GM21576 (cell line): ENCODE results near the gene ALDH2.
A peak's percentile ranks its signal among the peaks of the same experiment; 100 is the strongest.
"Not testable (repeated sequence)": the region's sequence is repeated elsewhere in the genome, so short reads cannot be mapped to it uniquely, and the experiment has no call there.

ENCODE experiments used
- ATAC-seq: cut with Tn5 transposase; IDR thresholded peaks from one replicate; pipeline ENCODE4 v1.9.1; 2021; ENCODE audit warnings: mild to moderate bottlenecking, moderate library complexity; ENCODE audit not compliant: unreplicated experiment

The ALDH2 gene

DNA sequence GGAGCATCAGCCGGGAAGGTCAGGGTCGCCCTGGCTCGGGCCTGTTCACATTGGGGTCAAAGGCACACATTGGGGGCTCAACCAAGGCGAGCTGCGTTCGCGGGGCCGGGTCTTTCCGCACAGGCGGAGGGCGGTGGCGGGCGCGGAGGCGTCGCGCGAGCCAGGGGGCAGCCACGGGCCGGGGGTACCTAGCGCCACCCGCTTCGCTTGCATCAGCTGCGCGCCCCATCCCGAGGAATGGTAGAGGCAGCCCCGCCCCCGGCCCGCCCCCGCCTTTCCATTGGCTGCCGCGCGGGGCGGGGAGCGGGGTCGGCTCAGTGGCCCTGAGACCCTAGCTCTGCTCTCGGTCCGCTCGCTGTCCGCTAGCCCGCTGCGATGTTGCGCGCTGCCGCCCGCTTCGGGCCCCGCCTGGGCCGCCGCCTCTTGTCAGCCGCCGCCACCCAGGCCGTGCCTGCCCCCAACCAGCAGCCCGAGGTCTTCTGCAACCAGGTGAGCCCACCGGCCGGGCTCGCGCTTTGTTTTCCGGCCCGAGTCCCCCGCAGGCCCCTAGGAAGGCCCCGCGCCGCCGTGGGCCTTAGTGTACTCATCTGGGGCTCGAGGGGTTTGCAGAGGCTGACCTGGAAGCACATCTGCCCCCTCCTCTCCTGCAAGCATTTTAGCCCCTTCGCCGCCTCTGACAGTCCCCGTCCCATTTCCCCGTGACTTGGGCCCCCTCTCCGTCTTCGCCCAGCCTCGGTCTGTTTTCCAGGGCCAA lies at the start of gene ALDH2:
Gene ALDH2 (plus strand): TSS at position 326 of the 754 bp plus-strand sequence. CDS start 50 bp downstream, at position 376.
- no peak for ATAC-seq

DNA sequence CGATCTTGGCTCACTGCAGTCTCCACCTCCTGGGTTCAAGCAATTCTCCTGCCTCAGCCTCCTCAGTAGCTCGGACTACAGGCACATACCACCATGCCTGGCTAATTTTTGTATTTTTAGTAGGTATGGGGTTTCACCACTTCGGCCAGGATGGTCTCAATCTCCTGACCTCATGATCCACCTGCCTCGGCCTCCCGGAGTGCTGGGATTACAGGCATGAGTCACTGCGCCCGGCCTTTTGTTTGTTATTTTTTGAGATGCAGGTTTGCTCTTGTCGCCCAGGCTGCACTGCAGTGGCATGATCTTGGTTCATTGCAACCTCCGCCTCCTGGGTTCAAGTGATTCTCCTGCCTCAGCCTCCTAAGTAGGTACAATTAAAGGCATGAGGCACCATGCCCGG lies 47.4 kb upstream of the ALDH2 start:
- ATAC-seq = not testable (repeated sequence)

DNA sequence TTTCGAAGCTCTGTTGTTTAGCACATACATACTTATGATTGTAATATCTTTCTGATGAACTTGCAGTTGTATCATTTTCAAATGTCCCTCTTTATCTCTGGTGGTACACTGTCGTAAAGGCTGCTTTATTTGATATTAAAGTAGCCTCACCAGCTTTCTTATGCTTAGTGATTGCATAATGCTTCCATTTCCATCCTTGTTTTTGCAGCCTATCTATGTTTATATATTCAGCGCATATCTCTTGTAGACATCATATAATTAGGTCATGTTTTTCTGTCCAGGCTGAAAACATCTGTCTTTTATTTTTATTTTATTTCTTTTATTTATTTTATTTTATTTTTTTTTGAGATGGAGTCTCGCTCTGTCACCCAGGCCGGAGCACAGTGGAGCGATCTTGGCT lies 46.3 kb upstream of the ALDH2 start:
- no peak for ATAC-seq

DNA sequence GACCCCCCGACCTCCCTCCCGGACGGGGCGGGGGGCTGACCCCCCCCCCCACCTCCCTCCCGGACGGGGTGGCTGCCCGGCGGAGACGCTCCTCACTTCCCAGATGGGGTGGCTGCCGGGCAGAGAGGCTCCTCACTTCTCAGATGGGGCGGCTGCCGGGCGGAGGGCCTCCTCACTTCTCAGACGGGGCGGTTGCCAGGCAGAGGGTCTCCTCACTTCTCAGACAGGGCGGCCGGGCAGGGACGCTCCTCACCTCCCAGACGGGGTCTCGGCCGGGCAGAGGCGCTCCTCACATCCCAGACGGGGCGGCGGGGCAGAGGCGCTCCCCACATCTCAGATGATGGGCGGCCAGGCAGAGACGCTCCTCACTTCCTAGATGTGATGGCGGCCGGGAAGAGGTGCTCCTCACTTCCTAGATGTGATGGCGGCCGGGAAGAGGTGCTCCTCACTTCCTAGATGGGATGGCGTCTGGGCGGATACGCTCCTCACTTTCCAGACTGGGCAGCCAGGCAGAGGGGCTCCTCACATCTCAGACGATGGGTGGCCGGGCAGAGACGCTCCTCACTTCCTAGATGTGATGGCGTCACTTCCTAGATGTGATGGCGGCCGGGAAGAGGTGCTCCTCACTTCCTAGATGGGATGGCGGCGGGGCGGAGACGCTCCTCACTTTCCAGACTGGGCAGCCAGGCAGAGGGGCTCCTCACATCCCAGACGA lies 42.9 kb upstream of the ALDH2 start:
- not testable (repeated sequence) for ATAC-seq

DNA sequence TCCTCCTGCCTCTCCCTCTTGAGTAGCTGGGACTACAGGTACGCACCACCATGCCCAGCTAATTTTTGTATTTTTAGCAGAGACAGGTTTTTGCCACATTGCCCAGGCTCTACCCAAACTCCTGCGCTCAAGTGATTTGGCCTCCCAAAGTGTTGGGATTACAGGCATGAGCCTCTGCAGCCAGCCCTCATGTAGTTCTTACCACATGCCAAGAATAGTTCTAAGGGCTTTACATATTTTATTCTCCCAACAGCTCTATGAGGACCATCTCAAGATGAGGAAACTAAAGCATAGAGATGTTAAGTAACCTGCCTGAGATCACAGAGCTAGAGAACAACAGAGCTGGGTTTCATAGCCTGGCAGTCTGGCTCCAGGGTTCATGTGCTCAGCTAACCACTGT lies 37.9 kb upstream of the ALDH2 start:
- no peak for ATAC-seq

DNA sequence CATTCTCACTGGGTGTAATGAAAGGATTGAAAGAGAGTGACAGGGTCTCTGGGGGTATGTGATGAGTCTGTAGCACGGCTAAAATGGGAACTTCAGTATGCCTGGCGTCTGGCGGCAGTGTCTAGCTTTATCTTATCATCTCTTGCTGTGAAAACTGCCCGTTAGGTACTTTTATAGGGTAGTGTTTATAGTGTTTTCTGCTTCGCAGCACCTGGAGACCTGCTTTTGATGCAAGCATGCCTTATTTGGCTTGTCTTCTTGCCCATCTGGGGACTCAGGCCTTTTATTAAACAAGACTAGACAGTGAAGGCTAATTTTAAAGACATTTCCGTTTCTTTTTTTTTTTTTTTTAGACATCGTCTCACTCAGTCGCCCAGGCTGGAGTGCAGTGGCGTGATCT lies 36.3 kb upstream of the ALDH2 start:
- ATAC-seq = no peak

DNA sequence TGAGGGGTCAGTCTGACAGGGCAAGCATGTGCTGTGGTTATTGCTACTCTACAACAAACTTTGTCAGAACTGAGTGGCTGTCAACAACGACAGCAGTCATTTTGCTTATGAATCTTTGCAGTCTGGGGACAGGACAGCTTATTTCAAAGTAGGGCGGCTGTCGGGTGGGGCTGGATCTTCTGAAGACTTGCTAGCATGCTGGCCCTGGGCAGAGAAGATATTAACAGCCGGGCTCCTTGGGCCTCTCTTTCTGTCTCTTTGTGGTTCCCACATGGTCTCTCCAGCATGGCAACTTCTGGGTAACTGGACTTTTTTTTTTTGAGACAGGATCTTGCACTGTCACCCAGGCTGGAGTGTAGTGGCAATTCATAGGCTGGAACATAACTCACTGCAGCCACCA lies 33.9 kb upstream of the ALDH2 start:
- ATAC-seq = no peak

DNA sequence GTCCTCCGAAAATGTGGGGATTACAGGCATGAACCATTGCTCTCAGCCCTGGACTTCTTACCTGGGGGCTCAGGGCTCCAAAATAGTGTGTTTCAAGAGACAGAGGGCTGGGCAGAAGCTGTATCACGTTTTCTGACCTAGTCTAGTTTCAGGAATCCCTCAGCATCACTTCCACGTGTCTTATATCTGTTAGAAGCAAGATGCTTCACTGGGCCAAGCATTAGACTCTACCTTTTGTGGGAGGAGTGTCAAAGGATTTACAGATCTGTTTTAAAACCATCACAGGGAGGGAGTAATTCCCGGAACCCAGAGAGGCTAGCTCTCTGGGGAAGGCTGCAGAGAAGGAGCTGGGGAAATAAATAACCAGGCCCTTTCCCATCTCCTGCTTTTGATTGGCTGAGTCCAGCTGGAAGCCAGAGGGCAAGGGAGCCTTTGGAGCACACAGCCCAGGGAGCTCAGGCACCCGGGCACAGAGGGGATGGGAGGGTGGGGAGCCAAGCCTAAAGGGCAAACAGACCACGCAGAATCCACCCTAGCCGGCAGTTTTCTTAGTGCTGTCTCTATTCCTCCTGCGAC lies 33.3 kb upstream of the ALDH2 start:
- no peak for ATAC-seq

DNA sequence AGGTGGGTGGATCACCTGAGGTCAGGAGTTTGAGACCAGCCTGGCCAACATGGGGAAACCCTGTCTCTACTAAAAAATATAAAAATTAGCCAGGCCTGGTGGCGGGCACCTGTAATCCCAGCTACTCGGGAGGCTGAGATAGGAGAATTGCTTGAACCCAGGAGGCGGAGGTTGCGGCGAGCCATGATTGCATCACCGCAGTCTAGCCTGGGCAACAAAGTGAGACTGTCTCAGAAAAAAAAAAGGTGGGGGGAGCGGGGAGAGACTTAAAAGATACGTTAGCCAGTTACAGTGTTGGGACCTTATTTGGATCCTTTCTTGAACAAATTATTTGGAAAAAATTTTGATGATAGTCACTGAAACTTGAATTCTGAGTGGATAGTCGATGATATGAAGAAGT lies 27.2 kb upstream of the ALDH2 start:
- not testable (repeated sequence) for ATAC-seq

DNA sequence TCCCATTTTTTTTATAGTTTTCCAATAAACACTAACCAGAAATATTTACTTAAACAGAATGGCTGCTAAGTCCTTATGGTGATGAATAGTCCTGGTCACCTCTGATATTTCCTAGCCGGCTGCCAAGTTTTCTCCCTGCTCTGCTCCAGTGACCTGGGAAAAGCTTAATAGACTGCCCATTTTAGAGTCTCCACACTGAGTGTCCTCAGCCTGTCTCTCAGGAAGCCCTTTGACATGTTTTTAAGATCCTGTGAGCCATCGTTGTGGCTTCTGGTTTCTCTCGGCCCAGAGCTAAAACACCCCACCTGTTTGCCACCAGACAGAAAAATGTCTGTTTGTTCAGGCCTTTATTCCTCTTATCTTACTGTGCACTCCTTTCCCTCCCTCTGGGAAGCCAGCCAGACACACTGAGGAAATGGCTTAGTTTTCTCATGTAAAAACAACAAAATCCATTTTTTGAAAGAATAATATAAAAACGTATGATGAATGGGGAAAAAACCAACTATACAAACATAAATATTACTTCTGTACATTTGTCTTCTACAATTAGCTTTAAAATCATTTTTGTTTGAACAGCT lies 25.4 kb upstream of the ALDH2 start:
- no peak for ATAC-seq

DNA sequence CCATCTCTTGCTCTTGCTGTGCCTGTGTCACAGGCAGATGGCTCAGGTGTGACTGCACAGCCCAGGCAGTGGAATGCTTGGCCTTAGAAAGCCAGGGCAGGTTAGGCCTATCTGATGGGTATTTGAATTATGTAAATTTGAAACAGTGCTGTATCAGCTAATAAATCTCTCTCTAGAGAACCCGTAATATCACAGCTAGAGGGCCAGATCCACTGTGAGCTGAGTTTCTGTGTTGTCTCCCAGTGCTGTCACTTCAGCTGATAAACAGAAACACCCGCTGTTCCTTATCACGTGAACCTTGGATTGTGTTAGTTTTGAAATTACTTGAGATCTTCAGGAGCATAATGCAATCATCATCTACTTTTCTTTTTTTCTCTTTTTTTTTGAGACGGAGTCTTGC lies 21.5 kb upstream of the ALDH2 start:
- ATAC-seq = no peak

DNA sequence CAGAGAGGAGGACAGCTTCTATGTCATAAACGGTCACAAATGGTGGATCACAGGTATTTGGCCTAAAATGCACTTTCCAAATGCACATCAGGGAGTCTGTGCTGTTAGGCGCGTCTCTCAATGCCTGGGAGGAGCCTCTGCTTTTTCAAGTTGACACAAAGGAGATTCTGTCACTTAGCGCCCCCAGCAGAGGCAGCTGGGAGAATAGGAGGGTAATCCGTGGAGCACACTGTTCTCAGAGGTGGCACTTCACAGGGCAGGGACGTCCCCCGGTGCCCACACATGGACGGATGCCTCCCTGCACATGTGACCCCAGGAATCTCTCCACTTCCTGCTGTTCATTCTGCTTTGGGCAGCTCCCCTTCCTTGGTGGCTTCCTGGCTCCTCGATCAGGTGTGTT lies 19.4 kb upstream of the ALDH2 start:
- ATAC-seq = no peak

DNA sequence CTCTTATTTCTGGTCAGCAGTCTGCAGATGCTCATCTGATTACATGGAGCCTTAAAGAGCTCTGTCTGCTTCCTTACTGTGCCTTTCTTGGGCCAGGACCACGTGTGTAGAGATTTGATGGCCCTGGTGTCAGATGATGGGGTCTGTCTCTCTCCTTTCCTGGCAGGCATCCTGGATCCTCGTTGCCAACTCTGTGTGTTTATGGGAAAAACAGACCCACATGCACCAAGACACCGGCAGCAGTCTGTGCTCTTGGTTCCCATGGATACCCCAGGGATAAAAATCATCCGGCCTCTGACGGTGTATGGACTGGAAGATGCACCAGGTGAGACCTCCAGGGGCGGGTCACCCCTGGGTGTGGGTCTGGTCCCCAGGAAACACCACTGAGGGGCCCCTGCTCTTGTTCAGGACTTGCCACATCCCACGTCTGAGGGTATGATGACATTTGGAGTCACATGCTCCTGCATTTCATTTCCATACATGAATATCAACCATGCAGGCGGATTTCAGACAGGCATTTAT lies 18.5 kb upstream of the ALDH2 start:
- ATAC-seq = no peak

DNA sequence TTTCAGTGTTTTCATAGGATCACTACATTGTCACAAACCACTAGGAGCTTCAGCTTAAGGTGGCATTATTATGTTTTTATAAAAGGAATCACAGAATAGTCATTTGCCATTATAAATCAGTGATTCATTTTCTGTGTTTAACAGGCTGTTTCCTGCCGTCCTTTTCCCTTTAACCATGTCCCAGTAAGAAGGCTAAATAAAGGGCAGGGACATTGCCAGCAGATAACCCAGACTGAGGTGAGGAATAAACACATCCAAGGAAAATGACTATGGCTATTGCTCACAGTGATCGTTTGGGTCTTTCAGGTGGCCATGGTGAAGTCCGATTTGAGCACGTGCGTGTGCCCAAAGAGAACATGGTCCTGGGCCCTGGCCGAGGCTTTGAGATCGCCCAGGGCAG lies 17.9 kb upstream of the ALDH2 start:
- no peak for ATAC-seq

DNA sequence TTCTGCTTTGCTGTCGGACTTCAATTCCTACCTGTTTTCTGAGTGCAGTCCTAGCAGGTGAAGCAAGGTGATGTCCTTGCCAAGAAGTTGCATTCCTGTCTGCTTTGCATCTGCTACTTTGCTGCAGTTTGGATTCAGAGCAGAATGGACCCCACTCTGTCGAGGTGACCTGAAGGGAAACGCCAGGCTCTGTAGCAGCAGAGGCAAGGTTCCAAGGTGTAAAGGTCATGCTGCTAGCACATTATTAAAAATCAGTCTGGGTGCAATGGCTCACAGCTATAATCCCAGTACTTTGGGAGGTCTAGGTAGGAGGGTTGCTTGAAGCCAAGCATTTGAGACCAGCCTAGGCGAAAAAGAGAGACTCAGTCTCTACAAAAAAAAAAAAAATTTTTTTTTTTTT lies 17.3 kb upstream of the ALDH2 start:
- no peak for ATAC-seq

DNA sequence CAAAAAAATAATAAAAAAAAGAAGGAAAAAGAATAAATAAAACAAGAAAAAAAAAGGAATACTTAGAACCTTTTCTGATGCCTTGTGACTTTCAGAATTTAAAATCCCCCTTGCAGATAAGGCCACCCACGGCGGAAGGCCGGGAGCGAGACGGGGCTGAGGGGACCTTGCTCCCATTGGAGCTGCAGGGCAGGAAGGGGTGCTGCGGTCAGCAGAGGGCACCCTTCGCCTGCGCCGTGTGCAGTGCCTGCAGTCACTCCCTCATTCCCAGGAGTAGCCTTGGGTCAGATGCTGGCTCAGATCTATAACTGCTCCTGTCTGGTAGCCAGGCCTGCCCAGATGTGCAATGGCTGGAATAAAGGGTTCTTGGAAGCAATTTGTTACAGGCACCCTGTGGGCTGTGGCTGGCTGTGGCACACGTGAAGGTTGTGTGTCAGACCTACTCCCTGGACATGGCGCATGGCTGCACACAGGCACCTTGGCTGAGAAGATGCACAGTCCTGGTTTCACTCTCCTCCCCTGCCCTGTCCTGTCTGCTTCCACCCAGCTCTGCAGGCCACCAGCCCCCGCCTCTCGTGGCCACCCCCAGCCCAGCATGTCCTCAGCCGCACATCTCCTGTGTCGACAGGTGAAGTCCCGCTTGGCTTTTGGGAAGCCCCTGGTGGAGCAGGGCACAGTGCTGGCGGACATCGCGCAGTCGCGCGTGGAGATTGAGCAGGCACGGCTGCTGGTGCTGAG lies 13.4 kb upstream of the ALDH2 start:
- no peak for ATAC-seq

DNA sequence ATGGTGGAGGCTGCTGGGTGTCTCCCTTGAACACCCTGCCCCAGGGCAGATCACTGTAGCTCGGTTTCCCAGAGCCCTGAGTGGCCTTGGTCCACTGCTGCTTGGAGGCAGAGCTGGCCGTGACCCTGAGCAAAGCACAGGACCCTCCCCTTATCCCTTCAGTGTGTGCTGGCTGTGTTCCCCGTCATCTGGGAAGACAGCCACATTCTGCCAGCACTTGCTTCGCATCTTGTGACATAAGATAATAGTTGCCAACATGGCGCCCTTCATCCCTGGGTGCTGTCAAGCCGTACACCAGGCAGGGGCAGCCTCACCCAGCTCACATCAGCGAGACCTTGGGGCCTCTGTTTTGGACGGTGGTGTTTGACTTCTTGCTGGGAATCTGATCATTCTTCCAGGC lies 12.1 kb upstream of the ALDH2 start:
- no peak for ATAC-seq

DNA sequence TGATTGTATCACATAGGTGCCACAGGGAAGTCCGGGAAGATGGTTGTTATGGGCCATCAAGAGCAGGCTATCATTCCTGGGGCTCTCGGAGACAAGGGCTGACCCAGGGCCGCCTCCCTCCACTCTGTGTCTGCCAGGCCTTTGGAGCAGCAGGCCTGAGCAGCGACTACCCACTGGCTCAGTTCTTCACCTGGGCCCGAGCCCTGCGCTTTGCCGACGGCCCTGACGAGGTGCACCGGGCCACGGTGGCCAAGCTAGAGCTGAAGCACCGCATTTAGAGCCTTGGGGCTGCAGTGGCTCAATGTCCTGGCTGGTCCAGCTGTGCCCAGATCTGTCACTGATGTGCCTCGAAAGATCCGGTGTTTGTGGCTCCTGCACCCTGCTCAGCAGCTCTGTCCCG lies 10.5 kb upstream of the ALDH2 start:
- ATAC-seq = no peak

DNA sequence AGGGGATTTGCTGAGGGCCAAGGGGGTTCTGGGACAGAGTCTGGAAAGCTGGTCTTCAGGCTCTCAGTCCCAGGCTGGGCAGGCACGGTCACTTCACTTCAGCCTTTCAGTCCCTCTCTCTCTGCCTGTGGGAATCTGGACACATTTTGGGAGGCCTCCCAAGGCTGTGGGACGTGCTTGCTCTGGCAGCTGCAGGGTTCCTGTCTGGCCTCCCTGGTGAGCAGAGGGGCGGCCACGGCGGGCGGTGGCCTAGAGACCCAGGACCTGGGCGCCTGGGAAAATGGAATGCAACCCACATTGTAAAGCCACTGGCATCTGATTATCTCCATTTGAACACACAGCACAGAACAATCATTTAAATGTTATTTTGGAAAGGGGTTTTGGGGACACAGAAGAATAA lies 10.1 kb upstream of the ALDH2 start:
- ATAC-seq = no peak

DNA sequence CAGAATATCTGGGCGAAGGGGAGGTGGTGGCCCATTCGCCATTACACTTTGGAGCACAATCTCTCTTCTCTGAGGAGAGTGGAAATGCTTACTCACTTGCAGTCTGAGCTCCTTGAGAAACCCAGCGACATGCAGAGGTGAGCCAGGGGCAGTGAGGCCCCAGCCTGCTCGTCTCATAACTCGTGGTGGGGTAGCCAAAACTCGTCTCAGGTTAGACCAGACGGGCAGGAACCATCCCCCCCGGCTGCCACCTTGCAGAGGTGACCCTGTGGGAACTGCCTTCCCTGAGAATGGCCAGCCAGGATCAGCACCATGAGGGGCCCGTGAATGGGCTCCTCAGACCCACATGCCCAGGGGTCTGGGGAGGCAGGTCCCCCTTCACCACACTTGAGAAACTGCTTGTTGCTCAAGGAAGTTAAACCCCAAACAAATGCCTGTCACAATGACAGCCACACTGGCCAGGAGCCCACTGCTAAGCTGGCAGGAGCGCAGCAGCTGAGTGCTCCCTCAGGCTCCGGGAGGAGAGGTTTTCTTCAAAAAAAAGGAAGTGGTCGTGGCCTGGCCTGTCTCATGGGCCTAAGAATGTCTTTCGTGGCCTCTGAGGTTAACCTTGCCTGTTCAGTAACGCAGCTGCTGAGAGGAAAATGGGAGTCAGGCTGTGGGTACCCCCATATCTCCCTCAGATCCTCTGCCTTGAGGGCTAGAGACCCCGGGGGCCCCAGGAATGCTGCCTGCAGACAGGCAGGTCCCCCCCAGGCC lies 9.2 kb upstream of the ALDH2 start:
- ATAC-seq = peak; percentile 42
